Measurements from ENCODE around the gene MCUB.

GRCh38 chr4:109560687-109561461 is 828 bp downstream of the MCUB start:
- no peak for TF ChIP-seq YY1 (IDR thresholded peaks at IDR 0.05; ENCODE audit: insufficient read depth, insufficient read length)
- no peak for TF ChIP-seq ZNF274 (IDR thresholded peaks at IDR 0.05; ENCODE audit: low read depth, low read length)
- no peak for TF ChIP-seq SUZ12 (IDR thresholded peaks at IDR 0.05; ENCODE audit: extremely low read depth, insufficient read depth, insufficient read length)
